AG09309 (cell line): Measurements from ENCODE around the gene QRICH2.
"Not testable (repeated sequence)": the region's sequence is repeated elsewhere in the genome, so short reads cannot be mapped to it uniquely, and the experiment has no call there.

Experiments
- DNase-seq: peaks from one replicate; pipeline ENCODE4 v3.0.0-alpha.2; 2010; ENCODE audit warnings: low read depth
- H3K4me3 ChIP-seq: 2 replicates; pipeline ENCODE4 v1.5.1; 2011; ENCODE audit warnings: mild to moderate bottlenecking, low read depth, low read length, moderate library complexity; ENCODE audit not compliant: control insufficient read depth
- TF ChIP-seq, protein P1 (sequence below): IDR thresholded peaks from 2 replicates; pipeline ENCODE4 v1.5.1; 2011; ENCODE audit warnings: mild to moderate bottlenecking, low read depth, low read length, inconsistent platforms; ENCODE audit not compliant: insufficient read depth, control insufficient read depth; ENCODE audit errors: missing control alignments

QRICH2 gene

DNA sequence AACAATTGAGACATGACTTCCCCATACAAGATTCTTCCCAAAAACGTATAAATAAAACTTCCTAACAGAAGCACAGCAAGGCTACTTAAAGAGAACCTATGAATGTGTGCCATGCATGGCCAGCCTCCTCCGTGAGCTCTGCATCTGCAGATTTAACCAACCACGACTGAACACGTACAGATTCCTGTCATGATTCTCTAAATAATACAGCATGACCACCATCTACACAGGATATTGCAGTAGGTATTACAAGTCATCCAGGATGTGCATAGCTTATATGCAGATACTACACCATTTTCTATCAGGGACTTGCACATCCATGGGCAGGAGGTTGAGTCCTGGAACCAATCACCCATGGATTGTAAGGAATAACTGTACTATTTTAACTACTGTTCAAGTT is 1.4 kb upstream of the QRICH2 start:
- TF ChIP-seq, protein P1, sequence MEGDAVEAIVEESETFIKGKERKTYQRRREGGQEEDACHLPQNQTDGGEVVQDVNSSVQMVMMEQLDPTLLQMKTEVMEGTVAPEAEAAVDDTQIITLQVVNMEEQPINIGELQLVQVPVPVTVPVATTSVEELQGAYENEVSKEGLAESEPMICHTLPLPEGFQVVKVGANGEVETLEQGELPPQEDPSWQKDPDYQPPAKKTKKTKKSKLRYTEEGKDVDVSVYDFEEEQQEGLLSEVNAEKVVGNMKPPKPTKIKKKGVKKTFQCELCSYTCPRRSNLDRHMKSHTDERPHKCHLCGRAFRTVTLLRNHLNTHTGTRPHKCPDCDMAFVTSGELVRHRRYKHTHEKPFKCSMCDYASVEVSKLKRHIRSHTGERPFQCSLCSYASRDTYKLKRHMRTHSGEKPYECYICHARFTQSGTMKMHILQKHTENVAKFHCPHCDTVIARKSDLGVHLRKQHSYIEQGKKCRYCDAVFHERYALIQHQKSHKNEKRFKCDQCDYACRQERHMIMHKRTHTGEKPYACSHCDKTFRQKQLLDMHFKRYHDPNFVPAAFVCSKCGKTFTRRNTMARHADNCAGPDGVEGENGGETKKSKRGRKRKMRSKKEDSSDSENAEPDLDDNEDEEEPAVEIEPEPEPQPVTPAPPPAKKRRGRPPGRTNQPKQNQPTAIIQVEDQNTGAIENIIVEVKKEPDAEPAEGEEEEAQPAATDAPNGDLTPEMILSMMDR: no peak
- no peak for DNase-seq
- H3K4me3 ChIP-seq: no peak overlapping the region

DNA sequence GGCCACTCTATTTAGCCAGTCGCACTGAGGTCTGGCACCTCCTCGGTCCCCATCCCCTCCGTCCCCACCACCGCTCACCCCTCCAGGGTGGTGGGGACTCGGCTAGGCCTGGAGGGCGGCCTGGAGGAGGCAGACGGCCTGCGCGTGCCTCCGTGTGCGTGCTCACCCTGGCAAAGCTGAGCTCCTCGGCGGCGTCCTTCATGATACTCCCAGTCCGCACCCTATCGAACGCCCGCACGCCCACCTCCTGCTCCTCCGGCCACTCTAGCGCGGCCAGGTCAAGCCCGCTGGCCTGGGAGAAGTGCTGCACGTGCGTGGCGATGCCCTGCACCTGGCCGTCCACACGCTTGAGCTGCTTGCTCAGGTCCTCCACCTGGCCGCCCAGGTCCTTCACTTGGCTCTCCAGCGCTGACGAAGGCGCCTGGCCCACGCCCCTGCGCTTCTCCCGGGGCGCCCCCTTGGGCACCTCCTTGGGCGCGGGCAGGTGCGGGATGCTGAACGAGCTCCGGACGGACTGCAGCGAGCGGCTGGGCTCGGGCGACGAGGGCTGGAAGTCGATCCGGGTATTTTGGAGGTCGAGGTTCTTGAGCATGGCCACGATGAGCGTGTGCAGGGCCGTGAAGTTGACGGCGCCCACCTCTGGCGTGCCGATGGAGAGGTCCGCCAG is 644 bp downstream of the QRICH2 start:
- no peak for DNase-seq
- TF ChIP-seq, protein P1: no peak
- H3K4me3 ChIP-seq: no peak overlapping the region

DNA sequence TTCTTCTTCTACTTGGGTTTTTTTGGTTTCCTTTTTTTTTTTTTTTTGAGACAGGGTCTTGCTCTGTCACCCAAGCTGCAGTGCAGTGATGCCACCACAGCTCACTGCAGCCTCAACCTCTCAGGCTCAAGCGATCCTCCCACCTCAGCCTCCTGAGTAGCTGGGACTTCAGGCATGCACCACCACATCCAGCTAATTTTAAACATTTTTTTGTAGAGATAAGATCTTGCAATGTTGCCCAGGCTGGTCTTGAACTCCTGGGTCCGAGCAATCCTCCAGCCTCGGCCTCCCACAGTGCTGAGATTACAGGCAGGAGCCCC is 3.0 kb downstream of the QRICH2 start:
- not testable (repeated sequence) for DNase-seq, H3K4me3 ChIP-seq

- no peak for DNase-seq
- H3K4me3 ChIP-seq: no peak overlapping the region
- TF ChIP-seq, protein P1: no peak
Measured at GRCh38 chr17:76304226-76305134, 3.6 kb downstream of the QRICH2 start.

GRCh38 chr17:76297436-76297835 is 10.6 kb downstream of the QRICH2 start:
- H3K4me3 ChIP-seq: no peak overlapping the region
- no peak for DNase-seq
- TF ChIP-seq, protein P1: no peak

DNA sequence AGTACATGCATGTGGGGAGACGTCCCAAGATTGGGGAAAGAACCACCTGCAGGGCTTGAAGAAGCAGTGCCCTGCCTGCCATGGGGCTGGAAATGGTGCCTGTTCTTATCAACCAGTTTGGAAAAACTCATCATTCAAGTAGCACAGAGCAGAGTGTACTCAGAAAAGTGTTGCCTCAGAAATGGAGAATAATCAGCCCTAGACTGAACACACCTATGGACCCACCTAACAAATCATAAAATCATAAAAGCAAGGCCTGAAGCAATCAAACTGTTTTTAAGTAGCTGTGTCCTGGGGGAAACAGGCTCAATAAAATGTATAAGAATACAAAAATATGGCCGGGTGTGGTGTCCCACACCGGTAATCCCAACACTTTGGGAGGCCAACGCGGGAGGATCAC is 11.2 kb downstream of the QRICH2 start:
- TF ChIP-seq, protein P1: no peak
- H3K4me3 ChIP-seq: no peak overlapping the region
- no peak for DNase-seq

DNA sequence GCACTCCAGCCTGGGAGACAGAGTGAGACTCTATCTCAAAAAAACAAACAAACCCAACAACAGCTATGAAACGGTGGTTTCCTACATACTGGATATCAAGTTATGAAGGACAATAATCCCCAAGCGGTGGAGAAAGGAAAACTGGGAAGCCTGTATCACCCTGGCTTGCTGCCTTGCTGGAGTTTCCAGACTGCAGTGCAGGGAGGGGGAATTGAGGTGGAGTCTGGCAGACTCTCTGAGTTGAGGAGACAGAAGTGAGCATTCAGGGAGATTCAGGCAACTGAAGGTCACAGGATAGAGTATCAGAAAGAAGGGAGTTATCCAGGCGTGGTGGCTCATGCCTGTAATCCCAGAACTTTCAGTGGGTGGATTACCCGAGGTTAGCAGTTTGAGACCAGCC is 11.9 kb downstream of the QRICH2 start:
- no peak overlapping the region for H3K4me3 ChIP-seq
- no peak for DNase-seq
- TF ChIP-seq, protein P1: no peak
